Fibroblast of mammary gland (primary cell): ENCODE data around the gene ODF4.

Experiments
- DNase-seq: peaks from one replicate; pipeline ENCODE4 v3.0.0-alpha.2; 2010; ENCODE audit warnings: low read depth
- H3K4me3 ChIP-seq: 2 replicates; pipeline ENCODE4 v1.5.1; 2011; ENCODE audit warnings: low read depth, mild to moderate bottlenecking, low read length, moderate library complexity; ENCODE audit not compliant: control insufficient read depth
- TF ChIP-seq, protein P1 (sequence below): conservative IDR thresholded peaks from 2 replicates; pipeline ENCODE4 v1.5.1; 2011; ENCODE audit warnings: low read depth, low read length, inconsistent platforms; ENCODE audit not compliant: control insufficient read depth, insufficient read depth

ODF4 gene

DNA sequence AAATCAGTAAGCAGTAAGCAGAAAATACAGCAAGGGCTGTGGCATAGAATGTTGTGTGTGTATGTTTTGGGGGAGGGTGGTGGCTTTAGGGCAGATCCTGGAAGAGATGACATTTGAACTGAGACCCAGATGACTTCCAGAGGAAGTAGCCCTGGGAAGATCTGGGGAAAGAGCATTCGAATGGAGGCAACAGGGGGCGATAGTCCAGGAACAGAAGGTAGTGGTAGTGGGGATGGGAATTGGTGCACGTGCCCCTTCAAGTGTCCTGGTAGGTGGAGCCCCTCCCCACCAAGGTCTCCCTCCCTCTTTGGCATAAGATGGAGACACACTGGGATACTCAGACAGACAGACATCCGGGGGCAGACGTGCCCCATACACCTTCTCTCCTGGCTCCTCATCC lies 15.5 kb upstream of the ODF4 start:
- no peak for DNase-seq
- TF ChIP-seq, protein P1, sequence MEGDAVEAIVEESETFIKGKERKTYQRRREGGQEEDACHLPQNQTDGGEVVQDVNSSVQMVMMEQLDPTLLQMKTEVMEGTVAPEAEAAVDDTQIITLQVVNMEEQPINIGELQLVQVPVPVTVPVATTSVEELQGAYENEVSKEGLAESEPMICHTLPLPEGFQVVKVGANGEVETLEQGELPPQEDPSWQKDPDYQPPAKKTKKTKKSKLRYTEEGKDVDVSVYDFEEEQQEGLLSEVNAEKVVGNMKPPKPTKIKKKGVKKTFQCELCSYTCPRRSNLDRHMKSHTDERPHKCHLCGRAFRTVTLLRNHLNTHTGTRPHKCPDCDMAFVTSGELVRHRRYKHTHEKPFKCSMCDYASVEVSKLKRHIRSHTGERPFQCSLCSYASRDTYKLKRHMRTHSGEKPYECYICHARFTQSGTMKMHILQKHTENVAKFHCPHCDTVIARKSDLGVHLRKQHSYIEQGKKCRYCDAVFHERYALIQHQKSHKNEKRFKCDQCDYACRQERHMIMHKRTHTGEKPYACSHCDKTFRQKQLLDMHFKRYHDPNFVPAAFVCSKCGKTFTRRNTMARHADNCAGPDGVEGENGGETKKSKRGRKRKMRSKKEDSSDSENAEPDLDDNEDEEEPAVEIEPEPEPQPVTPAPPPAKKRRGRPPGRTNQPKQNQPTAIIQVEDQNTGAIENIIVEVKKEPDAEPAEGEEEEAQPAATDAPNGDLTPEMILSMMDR = no peak
- no peak overlapping the region for H3K4me3 ChIP-seq

DNA sequence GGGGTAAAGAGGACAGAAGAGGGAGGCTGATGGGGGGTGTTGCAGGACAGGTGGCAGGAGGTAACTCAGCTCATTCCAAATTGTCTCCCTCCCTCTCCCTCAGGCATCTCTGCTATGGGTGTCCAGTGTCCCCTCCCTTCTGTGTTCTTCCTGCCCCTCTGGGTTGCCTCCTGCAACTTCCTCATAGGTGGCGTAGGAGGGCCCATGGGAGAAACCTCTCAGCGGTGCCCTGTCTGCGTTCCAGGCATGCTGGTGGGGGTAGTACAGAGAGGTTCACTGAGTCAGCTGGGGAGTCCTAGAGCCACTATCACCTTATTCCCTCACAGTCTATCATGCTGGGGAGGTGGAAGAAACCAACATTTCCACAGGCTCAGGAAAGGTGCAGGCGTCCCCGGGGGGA lies 14.7 kb upstream of the ODF4 start:
- H3K4me3 ChIP-seq = no peak overlapping the region
- TF ChIP-seq, protein P1 = no peak
- no peak for DNase-seq

DNA sequence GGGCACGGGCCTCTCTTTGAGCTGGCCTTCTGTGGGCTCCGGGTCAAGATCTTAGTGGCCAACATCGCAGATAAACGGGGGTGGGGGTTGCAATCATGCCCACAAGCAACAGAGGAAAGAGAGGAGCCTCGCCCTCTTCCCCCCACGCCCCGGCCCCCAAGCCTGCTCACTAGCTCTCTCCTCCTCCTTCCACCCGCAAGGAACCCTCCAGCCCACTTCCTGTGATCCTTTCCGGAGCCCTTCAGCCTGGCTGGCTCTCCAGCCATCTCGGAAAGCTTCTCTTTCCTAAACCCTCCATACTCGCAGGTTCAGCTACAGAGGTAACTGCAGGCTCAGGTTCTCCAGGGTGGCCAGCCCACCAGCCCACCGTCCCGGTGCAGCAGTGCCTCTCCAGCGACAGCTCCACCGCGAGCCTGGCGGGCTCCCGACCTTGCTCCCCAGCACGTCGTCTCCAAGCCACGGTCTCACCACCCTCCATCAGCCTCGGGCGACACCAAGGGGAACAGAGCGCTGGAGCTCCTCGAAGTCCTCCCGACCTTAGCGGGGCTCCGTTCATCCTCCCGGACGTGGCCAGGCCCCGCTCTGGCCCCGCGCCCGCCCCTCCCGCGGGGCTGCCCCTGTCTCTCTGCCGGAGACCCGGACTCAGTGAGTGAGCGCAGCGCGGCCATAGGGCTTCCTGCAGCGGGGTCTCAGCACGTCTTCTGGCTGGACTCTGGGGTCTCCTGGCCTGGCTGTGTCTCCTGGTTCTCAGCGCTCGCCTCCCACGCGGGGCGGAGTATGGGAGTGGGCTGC lies 12.9 kb upstream of the ODF4 start:
- peak overlapping the region; percentile 55 for H3K4me3 ChIP-seq
- DNase-seq = peak; percentile 25
- TF ChIP-seq, protein P1 = no peak

DNA sequence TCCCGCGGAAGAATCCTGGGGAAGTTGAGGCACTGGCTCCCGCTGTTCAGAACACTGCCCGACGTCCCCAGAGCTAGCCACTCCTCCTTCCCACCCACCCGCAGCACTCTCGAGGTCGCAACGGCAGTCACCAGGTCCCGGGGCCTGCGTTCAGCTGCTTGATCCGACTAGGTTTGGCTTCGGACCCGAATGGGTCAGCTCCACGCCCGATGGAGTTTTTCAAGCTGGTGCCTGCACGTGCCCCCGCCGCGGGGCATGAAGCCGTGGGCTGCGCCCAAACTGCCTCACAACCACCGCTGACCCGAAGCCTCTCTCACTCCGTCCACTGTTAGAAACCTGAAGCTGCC lies 12.4 kb upstream of the ODF4 start:
- H3K4me3 ChIP-seq = peak overlapping the region; percentile 55
- DNase-seq = no peak
- TF ChIP-seq, protein P1 = no peak

DNA sequence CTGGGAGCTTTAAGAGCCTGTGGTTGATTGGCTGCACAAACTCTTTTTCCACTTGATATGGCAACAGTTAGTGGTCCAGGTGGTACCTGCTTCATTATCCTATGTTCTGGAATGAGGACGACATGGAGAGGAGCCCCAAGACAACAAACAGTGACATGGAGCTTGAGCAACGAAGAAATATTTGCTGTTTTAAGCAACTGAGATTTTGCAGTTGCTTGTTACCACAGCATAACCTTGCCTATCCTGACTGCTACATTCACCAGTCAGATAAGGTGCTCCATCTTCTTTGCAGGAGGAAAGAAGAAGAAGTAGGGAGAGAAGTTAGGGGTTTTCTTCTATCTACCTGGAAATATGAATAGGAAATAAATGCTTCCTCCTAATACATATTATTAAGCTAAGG lies 7.5 kb upstream of the ODF4 start:
- TF ChIP-seq, protein P1 = no peak
- no peak for DNase-seq

DNA sequence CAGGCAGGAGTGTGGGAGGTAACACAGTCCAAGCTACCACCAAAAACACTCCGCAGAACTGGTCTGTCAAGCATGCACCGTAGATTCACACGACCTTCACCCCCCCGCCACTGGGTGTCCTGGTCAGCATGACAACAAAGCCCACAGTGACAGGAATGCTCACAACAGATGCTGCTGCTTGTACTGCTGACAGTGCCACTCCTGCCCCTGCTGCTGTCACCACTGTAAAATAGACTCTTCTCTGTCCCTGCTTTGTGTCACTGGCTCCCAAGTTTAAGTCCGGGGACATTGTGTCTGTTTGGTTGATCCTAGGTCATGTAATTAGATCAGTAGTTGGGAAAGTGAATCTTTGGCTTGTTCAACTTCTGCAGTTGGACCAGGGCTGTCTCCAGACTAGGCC lies 7.0 kb upstream of the ODF4 start:
- no peak for DNase-seq
- no peak overlapping the region for H3K4me3 ChIP-seq
- TF ChIP-seq, protein P1 = no peak

More for the DNA sequence above, 7.5 kb upstream of the ODF4 start:
- H3K4me3 ChIP-seq = no peak overlapping the region
